H1 (cell line): Measurements from ENCODE around the gene DMXL1. TPM values are rescaled to one million over a fixed set of nuclear protein-coding genes. Genes with fewer than 3 reads are reported as not detected.

Experiments
- CTCF ChIA-PET: fragments of 300-600 bp; sonication (Branson Sonifier 250); formaldehyde crosslinking; loops from one replicate; lab custom pipeline; 2021; ENCODE audit not compliant: partially characterized antibody; lab: Charles Lee
- POLR2A ChIA-PET: fragments of 300-600 bp; sonication (Branson Sonifier 250); formaldehyde crosslinking; loops from one replicate; lab custom pipeline; 2021; ENCODE audit warnings: inconsistent platforms; ENCODE audit not compliant: partially characterized antibody; lab: Charles Lee
- DNase-seq, 2 experiments: peaks; one replicate each; pipeline versions ENCODE4 v3.0.0 to v3.0.0-alpha.2; 2010 to 2022; ENCODE audit warnings: low spot score in 2 of 2, low read depth in 1 of 2, mixed read lengths in 1 of 2
- FAIRE-seq: peaks from 2 replicates; lab custom pipeline; 2011; peaks lifted over from hg19 to GRCh38; lab: Jason Lieb, UNC
- H2AFZ ChIP-seq: 2 replicates; pipeline ENCODE4 v1.8.1; 2012; ENCODE audit warnings: low read length, inconsistent platforms
- H2AK5ac ChIP-seq: 2 replicates; pipeline ENCODE4 v1.6.1; 2013; ENCODE audit warnings: low read depth, low read length
- H2BK120ac ChIP-seq: replicated peaks from 2 replicates; pipeline ENCODE3; 2013; ENCODE audit warnings: low read depth, low read length, inconsistent platforms
- H2BK12ac ChIP-seq: 2 replicates; pipeline ENCODE4 v1.6.1; 2013; ENCODE audit warnings: low read depth, low read length
- H2BK15ac ChIP-seq: 2 replicates; pipeline ENCODE4 v1.6.1; 2013; ENCODE audit warnings: low read length
- H2BK20ac ChIP-seq: 2 replicates; pipeline ENCODE4 v1.6.1; 2013; ENCODE audit warnings: low read length
- H2BK5ac ChIP-seq: 2 replicates; pipeline ENCODE4 v1.6.1; 2013; ENCODE audit warnings: low read depth, low read length
- H3K14ac ChIP-seq: 2 replicates; pipeline ENCODE4 v1.6.1; 2013; ENCODE audit warnings: inconsistent platforms; ENCODE audit not compliant: insufficient read length
- H3K18ac ChIP-seq: 2 replicates; pipeline ENCODE4 v1.6.1; 2013; ENCODE audit warnings: low read length; ENCODE audit errors: extremely low read depth
- H3K23ac ChIP-seq: 2 replicates; pipeline ENCODE4 v1.6.1; 2013; ENCODE audit warnings: inconsistent platforms; ENCODE audit not compliant: insufficient read length
- H3K23me2 ChIP-seq: 2 replicates; pipeline ENCODE4 v1.6.1; 2013; ENCODE audit warnings: low read depth, low read length
- H3K27ac ChIP-seq: 2 replicates; pipeline ENCODE4 v1.6.1; 2011; ENCODE audit warnings: low read depth, low read length, inconsistent platforms
- H3K27me3 ChIP-seq, 4 experiments: replicated peaks in 1 of 4; 1 replicate in 1 of 4; 2 replicates in 3 of 4; pipeline versions ENCODE4 v1.6.1 to v1.8.1; 2011 to 2013; ENCODE audit warnings: low read length in 3 of 4, mild to moderate bottlenecking in 3 of 4, inconsistent platforms in 2 of 4, mixed read lengths in 2 of 4, moderate library complexity in 1 of 4; ENCODE audit not compliant: control insufficient read depth in 3 of 4, insufficient read depth in 3 of 4; ENCODE audit errors: extremely low read depth in 1 of 4
- H3K36me3 ChIP-seq, 4 experiments: 2 replicates each; pipeline versions ENCODE4 v1.6.1 to v1.8.1; 2011 to 2013; ENCODE audit warnings: mild to moderate bottlenecking in 4 of 4, low read length in 3 of 4, moderate library complexity in 2 of 4, control low read depth in 1 of 4, inconsistent platforms in 1 of 4; ENCODE audit not compliant: insufficient read depth in 4 of 4, control insufficient read depth in 2 of 4
- H3K4ac ChIP-seq: replicated peaks from 2 replicates; pipeline ENCODE3; 2013; ENCODE audit warnings: low read length, low read depth, mixed read lengths, inconsistent platforms; ENCODE audit not compliant: insufficient read length
- H3K4me1 ChIP-seq, 4 experiments: replicated peaks in 1 of 4; 1 replicate in 1 of 4; 2 replicates in 3 of 4; pipeline versions ENCODE4 v1.6.1 to v1.8.1; 2011 to 2013; ENCODE audit warnings: low read length in 3 of 4, inconsistent platforms in 2 of 4, mixed read lengths in 1 of 4; ENCODE audit not compliant: insufficient read depth in 4 of 4, control insufficient read depth in 3 of 4
- H3K4me2 ChIP-seq, 2 experiments: 2 replicates each; pipeline versions ENCODE4 v1.6.1 to v1.8.1; 2011 to 2013; ENCODE audit warnings: low read depth in 2 of 2, low read length in 2 of 2, control low read depth in 1 of 2, inconsistent platforms in 1 of 2, mild to moderate bottlenecking in 1 of 2; ENCODE audit not compliant: insufficient read depth in 1 of 2
- H3K4me3 ChIP-seq, 4 experiments: fragments of 200-600, 300-600 bp in 1 of 4; sonication (generic), shearing (Covaris generic), sonication (Bioruptor Twin) in 1 of 4; 2 replicates each; pipeline versions ENCODE4 v1.5.1 to v1.8.1; 2011 to 2016; ENCODE audit warnings: low read length in 4 of 4, low read depth in 3 of 4, control low read depth in 2 of 4, inconsistent platforms in 2 of 4, mild to moderate bottlenecking in 2 of 4, mixed read lengths in 1 of 4, moderate library complexity in 1 of 4; ENCODE audit not compliant: insufficient read depth in 2 of 4; ENCODE audit errors: extremely low read depth in 1 of 4
- H3K56ac ChIP-seq: replicated peaks from 2 replicates; pipeline ENCODE3; 2013; ENCODE audit warnings: low read depth, mild to moderate bottlenecking, mixed read lengths, low read length, inconsistent platforms; ENCODE audit not compliant: insufficient read length
- H3K79me1 ChIP-seq: 2 replicates; pipeline ENCODE4 v1.6.1; 2013; ENCODE audit warnings: low read depth, low read length, control low read depth
- H3K79me2 ChIP-seq, 2 experiments: 2 replicates each; pipeline versions ENCODE4 v1.6.1 to v1.8.1; 2012 to 2013; ENCODE audit warnings: low read length in 2 of 2, mild to moderate bottlenecking in 2 of 2, inconsistent platforms in 1 of 2; ENCODE audit not compliant: insufficient read depth in 2 of 2, control insufficient read depth in 1 of 2
- H3K9ac ChIP-seq, 4 experiments: replicated peaks in 1 of 4; 1 replicate in 1 of 4; 2 replicates in 3 of 4; pipeline versions ENCODE4 v1.6.1 to v1.8.1; 2011 to 2013; ENCODE audit warnings: low read depth in 3 of 4, low read length in 3 of 4, control low read depth in 2 of 4, mild to moderate bottlenecking in 2 of 4, moderate library complexity in 2 of 4, inconsistent platforms in 1 of 4; ENCODE audit errors: extremely low read depth in 1 of 4
- H3K9me3 ChIP-seq, 2 experiments: 2 replicates each; pipeline versions ENCODE4 v1.6.1 to v1.8.1; 2012 to 2013; ENCODE audit warnings: mild to moderate bottlenecking in 2 of 2, moderate library complexity in 2 of 2, control low read depth in 1 of 2, inconsistent platforms in 1 of 2, low read depth in 1 of 2, low read length in 1 of 2, mixed read lengths in 1 of 2; ENCODE audit not compliant: insufficient read depth in 2 of 2
- H4K20me1 ChIP-seq, 2 experiments: replicated peaks in 1 of 2; 2 replicates each; pipeline versions ENCODE3 to v1.8.1; 2011 to 2013; ENCODE audit warnings: inconsistent platforms in 2 of 2, low read length in 2 of 2, mild to moderate bottlenecking in 1 of 2; ENCODE audit not compliant: insufficient read depth in 2 of 2, control insufficient read depth in 1 of 2
- H4K5ac ChIP-seq: 2 replicates; pipeline ENCODE4 v1.6.1; 2013; ENCODE audit warnings: low read length, low read depth, mixed read lengths, inconsistent platforms; ENCODE audit not compliant: insufficient read length
- H4K8ac ChIP-seq: 2 replicates; pipeline ENCODE4 v1.8.0; 2013; ENCODE audit warnings: mild to moderate bottlenecking, moderate library complexity, low read length, inconsistent platforms; ENCODE audit not compliant: insufficient read depth; ENCODE audit errors: extremely low read depth
- H4K91ac ChIP-seq: replicated peaks from 2 replicates; pipeline ENCODE3; 2013; ENCODE audit warnings: low read length, mixed read lengths, inconsistent platforms; ENCODE audit not compliant: insufficient read length
- GTF2F1 ChIP-seq: IDR thresholded peaks from 2 replicates; pipeline ENCODE4 v1.6.1; 2012; ENCODE audit warnings: low read depth, low read length, improper control_type of control experiment, borderline replicate concordance
- JUND ChIP-seq: IDR thresholded peaks from 2 replicates; pipeline ENCODE4 v1.6.1; 2011; ENCODE audit warnings: mild to moderate bottlenecking, improper control_type of control experiment, low read length
- KDM4A ChIP-seq: IDR thresholded peaks from one replicate; pipeline ENCODE4 v1.7.1; 2012; ENCODE audit warnings: low read depth, mild to moderate bottlenecking, moderate library complexity, low read length, inconsistent platforms; ENCODE audit not compliant: severe bottlenecking
- KDM5A ChIP-seq: fragments of 200-600 bp; IDR thresholded peaks from 2 replicates; pipeline ENCODE4 v1.7.1; 2012; ENCODE audit warnings: mild to moderate bottlenecking, low read length, inconsistent platforms, mixed read lengths
- NANOG ChIP-seq: IDR thresholded peaks from 2 replicates; pipeline ENCODE4 v1.6.1; 2011; ENCODE audit warnings: low read length, low read depth, mild to moderate bottlenecking, inconsistent platforms; ENCODE audit not compliant: insufficient read depth, poor library complexity, severe bottlenecking
- RBBP5 ChIP-seq: IDR thresholded peaks from 2 replicates; pipeline ENCODE4 v1.7.1; 2012; ENCODE audit warnings: low read depth, mild to moderate bottlenecking, inconsistent platforms, low read length, moderate library complexity, borderline replicate concordance
- SAP30 ChIP-seq: fragments of 300-600 bp; sonication (generic); IDR thresholded peaks from 2 replicates; pipeline ENCODE4 v1.7.1; 2012; ENCODE audit warnings: low read length, moderate library complexity, mild to moderate bottlenecking, inconsistent platforms; ENCODE audit not compliant: insufficient read depth, insufficient replicate concordance
- SP2 ChIP-seq: IDR thresholded peaks from 2 replicates; pipeline ENCODE4 v1.6.1; 2012; ENCODE audit warnings: mild to moderate bottlenecking, low read length, inconsistent platforms
- TCF12 ChIP-seq: IDR thresholded peaks from 2 replicates; pipeline ENCODE4 v1.6.1; 2011; ENCODE audit warnings: low read depth, mild to moderate bottlenecking, low read length
- TEAD4 ChIP-seq: IDR thresholded peaks from 2 replicates; pipeline ENCODE4 v1.6.1; 2012; ENCODE audit warnings: low read depth, low read length, inconsistent platforms, mixed read lengths
- WGBS, 2 experiments: shearing (Covaris generic) in 1 of 2; methylation state at CpG; one replicate each; pipeline versions ENCODE4 v1.1.6 to v1.1.7; 2013 to 2015; ENCODE audit warnings: low lambda C conversion rate in 2 of 2, mixed read lengths in 2 of 2, inconsistent platforms in 1 of 2, low coverage in 1 of 2, missing lambda C conversion rate in 1 of 2; ENCODE audit not compliant: insufficient replicate concordance in 2 of 2, insufficient coverage in 1 of 2, insufficient read length in 1 of 2; ENCODE audit errors: extremely low coverage in 1 of 2, missing lambda C conversion rate in 1 of 2; 5-methylcytosine and 5-hydroxymethylcytosine counted together
- polyA plus RNA-seq, 7 experiments: library from polyadenylated mRNA; depleted of rRNA in 3 of 7; stranded (reverse) in 5 of 7; unstranded in 2 of 7; fragments of >200 nt in 5 of 7; fragments of 200-250 nt in 2 of 7; gene quantifications; 1 replicate in 5 of 7; 2 replicates in 1 of 7; 4 replicates in 1 of 7; pipeline versions ENCODE4 v1.2.1 to v1.2.3, GENCODE V29; 2011 to 2013; ENCODE audit warnings: missing spikeins in 2 of 7, mixed read lengths in 2 of 7
- total RNA-seq: library from RNA; stranded (reverse); fragmentation: NEBNext Ultra II Directional; extraction: Animal tissue kit (Norgen Biotek cat#: 25700); gene quantifications from 2 replicates; pipeline ENCODE4 v1.2.1, GENCODE V29; 2021
- TF ChIP-seq, protein P1 (sequence below): IDR thresholded peaks from 2 replicates; pipeline ENCODE4 v1.6.1; 2011; ENCODE audit warnings: low read length, improper control_type of control experiment

The DMXL1 gene
- total and polyA plus RNA-seq, 2 of the 8 experiments (the other 6 are each of a cell fraction or from before 2014, with no cell fraction given) = 10.1 to 43.9 TPM

- no peak overlapping the region for H3K18ac ChIP-seq
- 63% methylated on average over 5 of the region's 5 CpGs; no CpG with 5 or more reads in 1 of the 2 experiments for WGBS, 2 experiments
- no peak overlapping the region for H2BK120ac ChIP-seq
- no peaks in the 10 kb centered on the region for H3K79me2 ChIP-seq
- H3K23ac ChIP-seq = no peak overlapping the region
- H4K91ac ChIP-seq = no peak overlapping the region
- no peak overlapping the region for H2AFZ ChIP-seq
- no peak overlapping the region for H3K14ac ChIP-seq
- no peak for DNase-seq
- H3K56ac ChIP-seq = no peak overlapping the region
- H3K4me3 ChIP-seq = no peak overlapping the region
- no peaks in the 10 kb centered on the region for H4K20me1 ChIP-seq
- no peak overlapping the region for H3K4ac ChIP-seq
- H3K27me3 ChIP-seq = no peaks in the 10 kb centered on the region
- H3K9me3 ChIP-seq = no peaks in the 10 kb centered on the region
- H3K4me1 ChIP-seq = peaks cover 0 to 10% (median 6%) of the 10 kb centered on the region in 4 experiments; a peak in 4 of 7 replicates
- H3K36me3 ChIP-seq = no peaks in the 10 kb centered on the region
- no peak overlapping the region for H3K27ac ChIP-seq
- no peak overlapping the region for H2AK5ac ChIP-seq
- H3K9ac ChIP-seq = no peak overlapping the region; a peak in 1 of 7 replicates
- no peak overlapping the region for H2BK15ac ChIP-seq
- ChIA-PET CTCF (interaction anchor here (0.5 to 1.4 kb wide), 4 partner anchors 9 to 95 kb away, joined by 3 to 4 read pairs (median 3); no protein-coding TSS in a partner anchor), POLR2A (no interaction called here)
- FAIRE-seq = peak; percentile 24
- H3K23me2 ChIP-seq = no peaks in the 10 kb centered on the region
- 0 out of 4 replicates have a peak overlapping the region, but pooled peaks of 1 of the 2 experiments have one; percentile 6 for H3K4me2 ChIP-seq
- no peak overlapping the region for H2BK12ac ChIP-seq
- no peak overlapping the region for H4K5ac ChIP-seq
- no peak overlapping the region for H4K8ac ChIP-seq
- H3K79me1 ChIP-seq = no peaks in the 10 kb centered on the region
- H2BK20ac ChIP-seq = no peak overlapping the region
- H2BK5ac ChIP-seq = no peak overlapping the region
- TF ChIP-seq NANOG = no peak
- TF ChIP-seq, protein P1, sequence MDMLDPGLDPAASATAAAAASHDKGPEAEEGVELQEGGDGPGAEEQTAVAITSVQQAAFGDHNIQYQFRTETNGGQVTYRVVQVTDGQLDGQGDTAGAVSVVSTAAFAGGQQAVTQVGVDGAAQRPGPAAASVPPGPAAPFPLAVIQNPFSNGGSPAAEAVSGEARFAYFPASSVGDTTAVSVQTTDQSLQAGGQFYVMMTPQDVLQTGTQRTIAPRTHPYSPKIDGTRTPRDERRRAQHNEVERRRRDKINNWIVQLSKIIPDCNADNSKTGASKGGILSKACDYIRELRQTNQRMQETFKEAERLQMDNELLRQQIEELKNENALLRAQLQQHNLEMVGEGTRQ = no peak
- no peak for TF ChIP-seq SP2
- TF ChIP-seq SAP30 = no peak
- TF ChIP-seq TEAD4 = no peak
- no peak for TF ChIP-seq TCF12
- TF ChIP-seq RBBP5 = no peak
- TF ChIP-seq JUND = no peak
- TF ChIP-seq KDM4A = no peak
- no peak for TF ChIP-seq GTF2F1
- TF ChIP-seq KDM5A = no peak
Observed at GRCh38 chr5:119031011-119031886, 39.6 kb upstream of the DMXL1 start.
